Esophagus muscularis mucosa (tissue), 4 donors: ENCODE results near the gene SV2B. TPM values are rescaled to one million over a fixed set of nuclear protein-coding genes. Genes with fewer than 3 reads are reported as not detected.

Experiments used
- DNase-seq: peaks from one replicate; pipeline ENCODE4 v3.0.0-alpha.2; 2017; ENCODE audit errors: extremely low spot score
- H3K27ac ChIP-seq, 4 donors: fragments of 200-600 bp; sonication (generic); replicated peaks in 1 of 4; 1 replicate in 3 of 4; 2 replicates in 1 of 4; pipeline ENCODE4 v1.5.1; 2016 to 2019; ENCODE audit warnings: mild to moderate bottlenecking in 1 of 4
- H3K27me3 ChIP-seq, 4 donors: fragments of 200-600 bp; sonication (generic); one replicate each; pipeline versions ENCODE4 v1.5.1 to v1.6.0; 2016 to 2019
- H3K36me3 ChIP-seq, 4 donors: fragments of 200-600 bp; sonication (generic); one replicate each; pipeline ENCODE4 v1.5.1; 2016 to 2019
- H3K4me1 ChIP-seq, 4 donors: fragments of 200-600 bp; sonication (generic); one replicate each; pipeline ENCODE4 v1.5.1; 2016 to 2019
- H3K4me3 ChIP-seq, 4 donors: fragments of 200-600 bp; sonication (generic); 1 replicate in 2 of 4; 2 replicates in 2 of 4; pipeline ENCODE4 v1.5.1; 2016 to 2019; ENCODE audit warnings: mild to moderate bottlenecking in 4 of 4, moderate library complexity in 1 of 4
- H3K9me3 ChIP-seq, 4 donors: fragments of 200-600 bp; sonication (generic); 1 replicate in 3 of 4; 2 replicates in 1 of 4; pipeline ENCODE4 v1.5.1; 2016 to 2019
- EP300 ChIP-seq: sonication (generic); formaldehyde crosslinking; IDR thresholded peaks from one replicate; pipeline ENCODE4 v1.6.1; 2017; ENCODE audit warnings: antibody characterized with exemption
- POLR2A ChIP-seq: fragments of 450-650 bp; IDR thresholded peaks from one replicate; pipeline ENCODE4 v1.6.1; 2017; ENCODE audit warnings: antibody characterized with exemption, moderate library complexity, mild to moderate bottlenecking, low read depth
- POLR2AphosphoS5 ChIP-seq, 2 donors: sonication (generic); formaldehyde crosslinking; IDR thresholded peaks; one replicate each; pipeline ENCODE4 v1.6.1; 2017; ENCODE audit warnings: antibody characterized with exemption in 2 of 2
- whole genome bisulfite sequencing: methylation state at CpG from one replicate; pipeline ENCODE4 v1.1.5; 2018; 5-methylcytosine and 5-hydroxymethylcytosine counted together
- intact Hi-C: fragments of 100-400 bp; cut with DNase I; formaldehyde crosslinking; loops from one replicate; pipeline ENCODE4 v1.15.1; 2023
- total RNA-seq, 4 donors: library from RNA; depleted of rRNA; stranded (reverse); fragments of >200 nt; gene quantifications; one replicate each; pipeline versions ENCODE4 v1.1.0 to v1.2.1, GENCODE V29; 2016
- TF ChIP-seq, protein P1 (sequence below), 3 experiments: fragments of 200-600 bp in 2 of 3; fragments of 450-650 bp in 1 of 3; sonication (generic) in 2 of 3; IDR thresholded peaks; one replicate each; pipeline ENCODE4 v1.5.1; 2017 to 2019; ENCODE audit warnings: antibody characterized with exemption in 3 of 3, mild to moderate bottlenecking in 2 of 3, moderate library complexity in 1 of 3

SV2B gene
- total RNA-seq, 4 donors from 2014 or later: 1.9 to 3.0 (median 2.1) TPM

DNA sequence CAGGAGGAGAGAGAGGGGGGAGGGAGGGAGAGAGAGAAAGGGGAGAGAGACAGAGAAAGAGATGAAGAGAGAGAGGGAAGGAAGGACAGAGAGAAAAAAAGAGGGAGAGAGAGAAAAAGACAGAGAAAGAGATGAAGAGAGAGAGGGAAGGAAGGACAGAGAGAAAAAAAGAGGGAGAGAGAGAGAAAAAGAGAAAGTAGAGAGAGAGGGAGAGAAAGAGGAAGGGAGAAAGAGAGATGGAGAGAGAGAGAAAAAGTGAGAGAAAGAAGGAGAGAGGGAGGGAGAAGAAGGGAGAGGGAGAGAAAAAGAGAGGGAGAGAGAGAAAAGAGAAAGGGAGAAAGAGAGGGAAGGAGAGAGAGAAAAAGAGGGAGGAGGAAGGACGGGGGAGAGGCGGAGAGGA lies 204.2 kb downstream of the SV2B start:
- no peak overlapping the region for H3K4me3 ChIP-seq
- H3K27me3 ChIP-seq: peaks cover 0 to 45% (median 0%) of the 10 kb centered on the region in 4 donors
- DNase-seq: no peak
- no peaks in the 10 kb centered on the region for H3K36me3 ChIP-seq
- 70% methylated on average over 2 of the region's 2 CpGs for WGBS
- H3K4me1 ChIP-seq: peaks cover 0 to 10% (median 6%) of the 10 kb centered on the region in 4 donors
- TF ChIP-seq POLR2AphosphoS5 (IDR thresholded peaks at IDR 0.05) (no peak), POLR2A (no peak), EP300 (no peak)
- TF ChIP-seq, protein P1, sequence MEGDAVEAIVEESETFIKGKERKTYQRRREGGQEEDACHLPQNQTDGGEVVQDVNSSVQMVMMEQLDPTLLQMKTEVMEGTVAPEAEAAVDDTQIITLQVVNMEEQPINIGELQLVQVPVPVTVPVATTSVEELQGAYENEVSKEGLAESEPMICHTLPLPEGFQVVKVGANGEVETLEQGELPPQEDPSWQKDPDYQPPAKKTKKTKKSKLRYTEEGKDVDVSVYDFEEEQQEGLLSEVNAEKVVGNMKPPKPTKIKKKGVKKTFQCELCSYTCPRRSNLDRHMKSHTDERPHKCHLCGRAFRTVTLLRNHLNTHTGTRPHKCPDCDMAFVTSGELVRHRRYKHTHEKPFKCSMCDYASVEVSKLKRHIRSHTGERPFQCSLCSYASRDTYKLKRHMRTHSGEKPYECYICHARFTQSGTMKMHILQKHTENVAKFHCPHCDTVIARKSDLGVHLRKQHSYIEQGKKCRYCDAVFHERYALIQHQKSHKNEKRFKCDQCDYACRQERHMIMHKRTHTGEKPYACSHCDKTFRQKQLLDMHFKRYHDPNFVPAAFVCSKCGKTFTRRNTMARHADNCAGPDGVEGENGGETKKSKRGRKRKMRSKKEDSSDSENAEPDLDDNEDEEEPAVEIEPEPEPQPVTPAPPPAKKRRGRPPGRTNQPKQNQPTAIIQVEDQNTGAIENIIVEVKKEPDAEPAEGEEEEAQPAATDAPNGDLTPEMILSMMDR (IDR thresholded peaks at IDR 0.05): no peak
- no peaks in the 10 kb centered on the region for H3K9me3 ChIP-seq
- intact Hi-C loops: loop anchor here (5.0 to 10.0 kb wide), 2 partner anchors 543 to 641 kb away; no protein-coding TSS in a partner anchor
- H3K27ac ChIP-seq: no peak overlapping the region

DNA sequence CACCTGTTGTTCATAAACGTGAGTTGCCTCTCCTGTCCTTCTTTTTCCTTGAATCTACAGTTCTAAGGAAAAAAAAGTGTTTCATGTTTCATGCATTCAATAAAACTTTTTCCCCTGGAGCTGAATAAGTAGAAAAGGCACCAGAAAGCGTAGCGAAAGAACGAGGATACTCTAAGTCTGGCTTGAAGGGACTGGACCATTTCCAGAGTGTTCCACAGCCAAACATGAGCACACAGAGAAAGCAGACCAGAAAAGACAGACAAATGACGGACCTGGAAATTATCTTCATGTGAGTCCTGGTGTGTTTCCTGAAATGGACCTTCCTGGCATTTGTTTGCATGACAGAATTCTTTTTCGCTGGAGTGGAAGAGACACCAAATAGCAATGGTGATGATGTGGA lies 204.7 kb downstream of the SV2B start:
- H3K27me3 ChIP-seq: peaks cover 0 to 51% (median 0%) of the 10 kb centered on the region in 4 donors
- H3K36me3 ChIP-seq: no peaks in the 10 kb centered on the region
- TF ChIP-seq, protein P1 (IDR thresholded peaks at IDR 0.05): no peak
- TF ChIP-seq EP300 (no peak), POLR2AphosphoS5 (IDR thresholded peaks at IDR 0.05) (no peak), POLR2A (no peak)
- no peak overlapping the region for H3K4me3 ChIP-seq
- H3K9me3 ChIP-seq: no peaks in the 10 kb centered on the region
- intact Hi-C loops: loop anchor here (5.0 to 10.0 kb wide), 2 partner anchors 543 to 640 kb away; no protein-coding TSS in a partner anchor
- no peak overlapping the region for H3K27ac ChIP-seq
- no peak for DNase-seq
- H3K4me1 ChIP-seq: peaks cover 0 to 10% (median 6%) of the 10 kb centered on the region in 4 donors
- 48% methylated on average over 6 of the region's 6 CpGs for WGBS

DNA sequence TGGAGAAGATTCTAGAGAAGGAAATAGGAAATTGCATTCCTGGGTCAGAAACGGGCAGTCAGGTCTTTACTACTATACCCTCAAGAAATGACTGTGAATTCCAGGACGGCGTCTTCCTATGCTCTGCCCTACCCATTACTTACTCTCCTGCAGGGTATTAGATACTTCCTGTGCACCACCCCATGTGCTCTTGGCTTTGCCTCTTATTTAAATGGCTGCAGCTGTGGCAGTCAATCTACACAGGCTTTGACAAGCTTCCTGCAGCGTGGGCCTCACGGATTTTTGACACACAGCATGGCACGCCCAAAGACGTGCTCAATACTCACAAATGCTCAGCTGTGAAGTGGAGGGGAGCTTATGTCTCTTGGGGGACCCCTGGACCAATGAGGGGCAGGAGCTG lies 206.1 kb downstream of the SV2B start:
- TF ChIP-seq, protein P1 (IDR thresholded peaks at IDR 0.05): no peak
- intact Hi-C loops: loop anchor here (10.0 kb wide), 1 partner anchor 639 kb away; no protein-coding TSS in a partner anchor
- Histone ChIP-seq H3K4me1 (peaks cover 0 to 10% (median 6%) of the 10 kb centered on the region in 4 donors), H3K36me3 (no peaks in the 10 kb centered on the region), H3K27ac (no peak overlapping the region), H3K4me3 (no peak overlapping the region), H3K9me3 (no peaks in the 10 kb centered on the region), H3K27me3 (peaks cover 0 to 55% (median 0%) of the 10 kb centered on the region in 4 donors)
- 86% methylated on average over 5 of the region's 7 CpGs for WGBS
- no peak for DNase-seq

DNA sequence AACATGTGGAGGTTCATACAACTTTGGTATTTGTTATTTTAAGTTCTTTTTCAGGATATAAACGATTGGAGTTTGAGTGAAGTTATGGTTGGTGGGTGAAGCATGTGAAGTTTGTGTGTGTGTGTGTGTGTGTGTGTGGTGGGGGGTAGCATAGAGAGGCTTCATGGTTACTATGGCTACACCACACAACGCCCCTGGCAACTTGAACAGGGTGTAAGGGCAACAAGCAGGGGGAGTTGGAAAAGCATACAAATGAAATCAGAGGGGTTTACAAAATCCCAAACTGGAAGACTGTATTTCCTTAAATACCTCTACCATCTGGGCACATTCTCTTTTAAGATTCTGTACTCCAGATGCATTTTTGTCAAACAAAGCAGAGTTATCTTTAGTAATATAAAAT lies 207.5 kb downstream of the SV2B start:
- H3K27ac ChIP-seq: no peak overlapping the region
- TF ChIP-seq POLR2AphosphoS5 (IDR thresholded peaks at IDR 0.05) (no peak), EP300 (no peak), POLR2A (no peak)
- TF ChIP-seq, protein P1 (IDR thresholded peaks at IDR 0.05): no peak
- DNase-seq: no peak
- H3K4me3 ChIP-seq: no peak overlapping the region
- no peaks in the 10 kb centered on the region for H3K36me3 ChIP-seq
- H3K27me3 ChIP-seq: peaks cover 0 to 49% (median 0%) of the 10 kb centered on the region in 4 donors
- intact Hi-C loops: loop anchor here (10.0 kb wide), 1 partner anchor 637 kb away; no protein-coding TSS in a partner anchor
- H3K4me1 ChIP-seq: peaks cover 0 to 10% (median 6%) of the 10 kb centered on the region in 4 donors
- WGBS: 61% methylated on average over 2 of the region's 2 CpGs
- no peaks in the 10 kb centered on the region for H3K9me3 ChIP-seq

DNA sequence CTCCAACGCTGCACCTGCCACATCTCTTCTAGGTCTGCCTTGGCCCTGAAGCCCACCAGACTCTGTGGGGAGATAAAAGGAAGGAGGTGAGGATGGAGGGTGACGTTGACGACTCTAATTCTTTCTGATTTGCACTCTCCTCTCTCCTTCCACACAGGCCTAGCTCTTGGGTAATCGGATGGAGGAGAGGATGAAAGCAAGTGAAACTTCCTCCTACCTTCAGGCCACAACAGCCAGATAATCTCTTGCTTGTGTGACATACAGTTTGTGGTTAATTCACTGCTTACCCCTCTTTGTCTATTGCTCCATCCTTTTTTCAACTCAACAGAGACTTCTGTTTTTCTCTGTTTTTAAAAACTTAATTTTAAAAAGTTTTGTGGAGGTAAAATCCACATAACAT lies 208.1 kb downstream of the SV2B start:
- no peaks in the 10 kb centered on the region for H3K9me3 ChIP-seq
- H3K4me3 ChIP-seq: no peak overlapping the region
- H3K36me3 ChIP-seq: no peaks in the 10 kb centered on the region
- peaks cover 0 to 4% (median 1%) of the 10 kb centered on the region in 4 donors for H3K4me1 ChIP-seq
- TF ChIP-seq POLR2A (no peak), EP300 (no peak), POLR2AphosphoS5 (IDR thresholded peaks at IDR 0.05) (no peak)
- TF ChIP-seq, protein P1 (IDR thresholded peaks at IDR 0.05): no peak
- H3K27me3 ChIP-seq: peaks cover 0 to 45% (median 0%) of the 10 kb centered on the region in 4 donors
- intact Hi-C loops: loop anchor here (10.0 kb wide), 1 partner anchor 637 kb away; no protein-coding TSS in a partner anchor
- no peak for DNase-seq
- H3K27ac ChIP-seq: no peak overlapping the region
- 68% methylated on average over 4 of the region's 4 CpGs for WGBS
